ENCODE results near the gene ENPEP. TPM values are rescaled to one million over a fixed set of nuclear protein-coding genes. Genes with fewer than 3 reads are reported as not detected.
"Not testable (repeated sequence)": the region's sequence is repeated elsewhere in the genome, so short reads cannot be mapped to it uniquely, and the experiment has no call there.

ENPEP gene
- total RNA-seq, 1 experiment from 2014 or later = not detected

GRCh38 chr4:110553197-110553596 lies 77.2 kb downstream of the ENPEP start:
- H3K27ac ChIP-seq (ENCODE audit: low read length) = no peak overlapping the region
- intact Hi-C loops (cut with micrococcal nuclease) = no loop called here
- POLR2A ChIA-PET (ENCODE audit: unreplicated experiment) = no interaction called here

GRCh38 chr4:110567214-110567613 lies 91.3 kb downstream of the ENPEP start:
- POLR2A ChIA-PET (ENCODE audit: unreplicated experiment) = no interaction called here
- CTCF ChIA-PET = no interaction called here
- no TSS peak for BruUV-seq (replicated peaks)

More at GRCh38 chr4:110553197-110553596, 77.2 kb downstream of the ENPEP start:
- Histone ChIP-seq H3K9ac (ENCODE audit: low read length) (no peak overlapping the region), H3K4me3 (ENCODE audit: low read length) (no peak overlapping the region), H3K9me3 (ENCODE audit: low read length) (no peaks in the 10 kb centered on the region), H4K20me1 (ENCODE audit: low read length) (no peaks in the 10 kb centered on the region), H3K9me2 (replicated peaks; ENCODE audit: low read length) (no peaks in the 10 kb centered on the region), H3K4me2 (ENCODE audit: low read length) (no peak overlapping the region), H3K4me1 (ENCODE audit: insufficient read depth, low read length) (peaks cover 10% of the 10 kb centered on the region), H3F3A (ENCODE audit: low read length, unreplicated experiment) (no peaks in the 10 kb centered on the region), H2AFZ (ENCODE audit: low read length) (no peak overlapping the region), H3K36me3 (ENCODE audit: low read depth, low read length) (no peaks in the 10 kb centered on the region), H3K79me2 (ENCODE audit: low read length) (no peaks in the 10 kb centered on the region), H3K27me3 (ENCODE audit: low read length) (no peaks in the 10 kb centered on the region)
- no TSS peak for BruUV-seq (replicated peaks)
- CTCF ChIA-PET = no interaction called here
- DNase-seq (no peak), ATAC-seq (no peak)
- TF ChIP-seq, protein P1, sequence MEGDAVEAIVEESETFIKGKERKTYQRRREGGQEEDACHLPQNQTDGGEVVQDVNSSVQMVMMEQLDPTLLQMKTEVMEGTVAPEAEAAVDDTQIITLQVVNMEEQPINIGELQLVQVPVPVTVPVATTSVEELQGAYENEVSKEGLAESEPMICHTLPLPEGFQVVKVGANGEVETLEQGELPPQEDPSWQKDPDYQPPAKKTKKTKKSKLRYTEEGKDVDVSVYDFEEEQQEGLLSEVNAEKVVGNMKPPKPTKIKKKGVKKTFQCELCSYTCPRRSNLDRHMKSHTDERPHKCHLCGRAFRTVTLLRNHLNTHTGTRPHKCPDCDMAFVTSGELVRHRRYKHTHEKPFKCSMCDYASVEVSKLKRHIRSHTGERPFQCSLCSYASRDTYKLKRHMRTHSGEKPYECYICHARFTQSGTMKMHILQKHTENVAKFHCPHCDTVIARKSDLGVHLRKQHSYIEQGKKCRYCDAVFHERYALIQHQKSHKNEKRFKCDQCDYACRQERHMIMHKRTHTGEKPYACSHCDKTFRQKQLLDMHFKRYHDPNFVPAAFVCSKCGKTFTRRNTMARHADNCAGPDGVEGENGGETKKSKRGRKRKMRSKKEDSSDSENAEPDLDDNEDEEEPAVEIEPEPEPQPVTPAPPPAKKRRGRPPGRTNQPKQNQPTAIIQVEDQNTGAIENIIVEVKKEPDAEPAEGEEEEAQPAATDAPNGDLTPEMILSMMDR (conservative IDR thresholded peaks at IDR 0.05; ENCODE audit: low read depth, low read length) = no peak
- TF ChIP-seq EZH2 (IDR thresholded peaks at IDR 0.05; ENCODE audit: low read length, unreplicated experiment) (no peak), EZH2phosphoT487 (IDR thresholded peaks at IDR 0.05; ENCODE audit: borderline replicate concordance, low read length) (no peak)

DNA sequence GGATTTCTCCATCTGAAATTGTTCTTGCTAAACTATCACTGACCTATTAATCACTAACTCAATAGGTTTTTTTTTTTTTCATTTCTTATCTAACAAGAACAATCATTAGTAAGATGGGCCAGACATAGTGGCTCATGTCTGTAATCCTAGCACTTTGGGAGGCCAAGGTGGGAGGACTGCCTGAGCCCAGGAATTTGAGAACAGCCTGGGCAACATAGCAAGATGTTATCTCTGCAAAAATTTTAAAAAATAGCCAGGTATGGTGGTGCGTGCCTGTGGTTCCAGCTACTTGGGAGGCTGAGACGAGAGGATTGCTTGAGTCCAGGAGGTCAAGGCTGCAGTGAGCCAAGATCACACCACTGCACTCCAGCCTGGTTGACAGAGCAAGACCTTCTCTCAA lies 100.7 kb downstream of the ENPEP start:
- DNase-seq; H3F3A ChIP-seq (ENCODE audit: low read length, unreplicated experiment); ATAC-seq; H3K9me2 ChIP-seq (replicated peaks; ENCODE audit: low read length); H3K36me3 ChIP-seq (ENCODE audit: low read depth, low read length); H3K4me3 ChIP-seq (ENCODE audit: low read length); H3K9ac ChIP-seq (ENCODE audit: low read length); H3K79me2 ChIP-seq (ENCODE audit: low read length); POLR2A ChIA-PET (ENCODE audit: unreplicated experiment); H3K27ac ChIP-seq (ENCODE audit: low read length); H3K27me3 ChIP-seq (ENCODE audit: low read length); H3K4me1 ChIP-seq (ENCODE audit: insufficient read depth, low read length); H2AFZ ChIP-seq (ENCODE audit: low read length); CTCF ChIA-PET; H3K9me3 ChIP-seq (ENCODE audit: low read length); intact Hi-C loops (cut with micrococcal nuclease); H3K4me2 ChIP-seq (ENCODE audit: low read length); BruUV-seq (replicated peaks); H4K20me1 ChIP-seq (ENCODE audit: low read length): not testable (repeated sequence)

More at GRCh38 chr4:110567214-110567613, 91.3 kb downstream of the ENPEP start:
- no peaks in the 10 kb centered on the region for H3F3A ChIP-seq (ENCODE audit: low read length, unreplicated experiment)
- no peak overlapping the region for H3K27ac ChIP-seq (ENCODE audit: low read length)
- no peak overlapping the region for H3K4me2 ChIP-seq (ENCODE audit: low read length)
- H3K4me3 ChIP-seq (ENCODE audit: low read length) = no peak overlapping the region
- no peaks in the 10 kb centered on the region for H3K79me2 ChIP-seq (ENCODE audit: low read length)
- H3K27me3 ChIP-seq (ENCODE audit: low read length) = no peaks in the 10 kb centered on the region
- no peak for TF ChIP-seq EZH2 (IDR thresholded peaks at IDR 0.05; ENCODE audit: low read length, unreplicated experiment)
- TF ChIP-seq, protein P1 (conservative IDR thresholded peaks at IDR 0.05; ENCODE audit: low read depth, low read length) = no peak
- no peak for TF ChIP-seq EZH2phosphoT487 (IDR thresholded peaks at IDR 0.05; ENCODE audit: borderline replicate concordance, low read length)
- ATAC-seq = no peak
- no peaks in the 10 kb centered on the region for H3K36me3 ChIP-seq (ENCODE audit: low read depth, low read length)
- no peaks in the 10 kb centered on the region for H4K20me1 ChIP-seq (ENCODE audit: low read length)
- DNase-seq = no peak
- H3K4me1 ChIP-seq (ENCODE audit: insufficient read depth, low read length) = no peaks in the 10 kb centered on the region
- intact Hi-C loops (cut with micrococcal nuclease) = no loop called here
- H3K9ac ChIP-seq (ENCODE audit: low read length) = no peak overlapping the region
- H3K9me2 ChIP-seq (replicated peaks; ENCODE audit: low read length) = no peaks in the 10 kb centered on the region
- no peaks in the 10 kb centered on the region for H3K9me3 ChIP-seq (ENCODE audit: low read length)
- H2AFZ ChIP-seq (ENCODE audit: low read length) = no peak overlapping the region

Measured in PC-3 (cell line).